H9 (cell line): ENCODE measurements around the gene HUNK. TPM values are rescaled to one million over a fixed set of nuclear protein-coding genes. Genes with fewer than 3 reads are reported as not detected.

ENCODE experiments used
- DNase-seq: peaks from one replicate; pipeline ENCODE4 v3.0.0-alpha.2; 2017
- H2AFZ ChIP-seq: one replicate; pipeline ENCODE4 v1.6.1; 2013; ENCODE audit warnings: mild to moderate bottlenecking, low read length, control low read depth, moderate library complexity
- H2AK5ac ChIP-seq: 2 replicates; pipeline ENCODE4 v1.6.1; 2013; ENCODE audit warnings: low read length, control low read depth, mixed read lengths; ENCODE audit not compliant: insufficient read length
- H2BK120ac ChIP-seq: one replicate; pipeline ENCODE4 v1.6.1; 2013; ENCODE audit warnings: low read depth, mild to moderate bottlenecking, low read length, control low read depth, inconsistent platforms; ENCODE audit not compliant: poor library complexity, severe bottlenecking
- H2BK12ac ChIP-seq: 2 replicates; pipeline ENCODE4 v1.6.1; 2013; ENCODE audit warnings: low read length, control low read depth, mixed read lengths, low read depth; ENCODE audit not compliant: insufficient read length
- H2BK15ac ChIP-seq: 2 replicates; pipeline ENCODE4 v1.6.1; 2013; ENCODE audit warnings: low read depth, low read length, control low read depth
- H2BK20ac ChIP-seq: one replicate; pipeline ENCODE4 v1.6.1; 2013; ENCODE audit warnings: low read depth, mild to moderate bottlenecking, low read length, control low read depth, inconsistent platforms; ENCODE audit not compliant: poor library complexity, severe bottlenecking
- H2BK5ac ChIP-seq: 2 replicates; pipeline ENCODE4 v1.6.1; 2013; ENCODE audit warnings: low read length, control low read depth, mixed read lengths; ENCODE audit not compliant: insufficient read length
- H3K14ac ChIP-seq: 2 replicates; pipeline ENCODE4 v1.6.1; 2013; ENCODE audit warnings: low read length, control low read depth; ENCODE audit not compliant: insufficient read depth
- H3K18ac ChIP-seq: 2 replicates; pipeline ENCODE4 v1.6.1; 2013; ENCODE audit warnings: low read depth, mild to moderate bottlenecking, mixed read lengths, low read length, control low read depth; ENCODE audit not compliant: insufficient read length
- H3K23ac ChIP-seq: 2 replicates; pipeline ENCODE4 v1.6.1; 2013; ENCODE audit warnings: low read length, control low read depth, mixed read lengths, low read depth; ENCODE audit not compliant: insufficient read length
- H3K23me2 ChIP-seq: 2 replicates; pipeline ENCODE4 v1.6.1; 2013; ENCODE audit warnings: low read depth, mild to moderate bottlenecking, mixed read lengths, low read length, control low read depth; ENCODE audit not compliant: insufficient read length, poor library complexity, severe bottlenecking
- H3K27ac ChIP-seq: 2 replicates; pipeline ENCODE4 v1.5.1; 2013; ENCODE audit warnings: low read length, control low read depth, mixed read lengths, low read depth; ENCODE audit not compliant: insufficient read length
- H3K27me3 ChIP-seq: 2 replicates; pipeline ENCODE4 v1.6.1; 2013; ENCODE audit warnings: low read length, control low read depth, inconsistent platforms; ENCODE audit not compliant: insufficient read depth
- H3K4ac ChIP-seq: 2 replicates; pipeline ENCODE4 v1.6.1; 2013; ENCODE audit warnings: low read depth, mild to moderate bottlenecking, control low read depth, inconsistent platforms, low read length, moderate library complexity
- H3K4me1 ChIP-seq: 2 replicates; pipeline ENCODE4 v1.6.1; 2013; ENCODE audit warnings: low read length, control low read depth, inconsistent platforms; ENCODE audit not compliant: insufficient read depth
- H3K4me2 ChIP-seq: 2 replicates; pipeline ENCODE4 v1.6.1; 2013; ENCODE audit warnings: low read length, control low read depth, mixed read lengths; ENCODE audit not compliant: insufficient read length, insufficient read depth
- H3K56ac ChIP-seq: 2 replicates; pipeline ENCODE4 v1.6.1; 2013; ENCODE audit warnings: low read depth, mild to moderate bottlenecking, mixed read lengths, low read length, control low read depth; ENCODE audit not compliant: insufficient read length
- H3K79me1 ChIP-seq: 2 replicates; pipeline ENCODE4 v1.6.1; 2013; ENCODE audit warnings: low read depth, mild to moderate bottlenecking, moderate library complexity, low read length, control low read depth, inconsistent platforms; ENCODE audit not compliant: insufficient read depth, poor library complexity, severe bottlenecking
- H3K79me2 ChIP-seq: 2 replicates; pipeline ENCODE4 v1.6.1; 2013; ENCODE audit warnings: low read length, control low read depth, inconsistent platforms; ENCODE audit not compliant: insufficient read depth
- H3K9ac ChIP-seq: 2 replicates; pipeline ENCODE4 v1.6.1; 2013; ENCODE audit warnings: low read length, control low read depth, mixed read lengths; ENCODE audit not compliant: insufficient read length; ENCODE audit errors: extremely low read depth
- H3K9me3 ChIP-seq: one replicate; pipeline ENCODE4 v1.6.1; 2013; ENCODE audit warnings: low read depth, low read length, inconsistent platforms; ENCODE audit not compliant: control insufficient read depth
- H3T11ph ChIP-seq: one replicate; pipeline ENCODE4 v1.6.1; 2013; ENCODE audit warnings: mild to moderate bottlenecking, low read length, control low read depth, inconsistent platforms
- H4K20me1 ChIP-seq: one replicate; pipeline ENCODE4 v1.6.1; 2013; ENCODE audit not compliant: control insufficient read depth, insufficient read length, insufficient read depth
- H4K5ac ChIP-seq: 2 replicates; pipeline ENCODE4 v1.6.1; 2013; ENCODE audit warnings: low read depth, mild to moderate bottlenecking, mixed read lengths, low read length, control low read depth; ENCODE audit not compliant: insufficient read length
- H4K8ac ChIP-seq: replicated peaks from 2 replicates; pipeline ENCODE4 v1.6.1; 2013; ENCODE audit warnings: low read length, control low read depth, mixed read lengths, low read depth; ENCODE audit not compliant: insufficient read length
- H4K91ac ChIP-seq: 2 replicates; pipeline ENCODE4 v1.6.1; 2013; ENCODE audit warnings: low read depth, mild to moderate bottlenecking, moderate library complexity, mixed read lengths, low read length, control low read depth; ENCODE audit not compliant: insufficient read length
- H3K27ac Mint-ChIP-seq, 3 experiments: 2 replicates in 2 of 3; 3 replicates in 1 of 3; pipeline ENCODE4 v1.8.0; 2020 to 2021; ENCODE audit warnings: mixed read lengths in 3 of 3, mild to moderate bottlenecking in 1 of 3, moderate library complexity in 1 of 3
- H3K27me3 Mint-ChIP-seq: 2 replicates; pipeline ENCODE4 v1.8.0; 2021; ENCODE audit warnings: low read depth, mild to moderate bottlenecking, moderate library complexity, mixed read lengths
- H3K36me3 Mint-ChIP-seq, 3 experiments: 2 replicates in 2 of 3; 3 replicates in 1 of 3; pipeline ENCODE4 v1.8.0; 2020 to 2021; ENCODE audit warnings: low read depth in 3 of 3, mixed read lengths in 3 of 3; ENCODE audit not compliant: insufficient read depth in 1 of 3
- H3K4me1 Mint-ChIP-seq, 2 experiments: 2 replicates each; pipeline ENCODE4 v1.8.0; 2020; ENCODE audit warnings: mixed read lengths in 2 of 2
- H3K4me3 Mint-ChIP-seq, 2 experiments: 2 replicates in 1 of 2; 3 replicates in 1 of 2; pipeline ENCODE4 v1.8.0; 2020 to 2021; ENCODE audit warnings: mild to moderate bottlenecking in 2 of 2, mixed read lengths in 2 of 2, moderate library complexity in 1 of 2
- H3K9me3 Mint-ChIP-seq, 2 experiments: 2 replicates in 1 of 2; 3 replicates in 1 of 2; pipeline ENCODE4 v1.8.0; 2020; ENCODE audit warnings: mild to moderate bottlenecking in 2 of 2, mixed read lengths in 2 of 2, moderate library complexity in 1 of 2
- CTCF ChIP-seq: fragments of 200-600 bp; sonication (generic); conservative IDR thresholded peaks from 3 replicates; pipeline ENCODE4 v1.8.0; 2021; ENCODE audit warnings: antibody characterized with exemption, mild to moderate bottlenecking
- WGBS: extraction: QIAGEN DNeasy Blood & Tissue Kit; methylation state at CpG from one replicate; pipeline ENCODE4 v1.1.7; 2013; ENCODE audit warnings: missing lambda C conversion rate, low lambda C conversion rate, mixed read lengths; ENCODE audit not compliant: insufficient read length; ENCODE audit errors: extremely low coverage; 5-methylcytosine and 5-hydroxymethylcytosine counted together
- total RNA-seq: library from RNA; stranded (reverse); gene quantifications from 2 replicates; pipeline ENCODE4 v1.2.1, GENCODE V29; 2021

Gene HUNK
- total RNA-seq, 1 experiment from 2014 or later = 5.8 TPM

DNA sequence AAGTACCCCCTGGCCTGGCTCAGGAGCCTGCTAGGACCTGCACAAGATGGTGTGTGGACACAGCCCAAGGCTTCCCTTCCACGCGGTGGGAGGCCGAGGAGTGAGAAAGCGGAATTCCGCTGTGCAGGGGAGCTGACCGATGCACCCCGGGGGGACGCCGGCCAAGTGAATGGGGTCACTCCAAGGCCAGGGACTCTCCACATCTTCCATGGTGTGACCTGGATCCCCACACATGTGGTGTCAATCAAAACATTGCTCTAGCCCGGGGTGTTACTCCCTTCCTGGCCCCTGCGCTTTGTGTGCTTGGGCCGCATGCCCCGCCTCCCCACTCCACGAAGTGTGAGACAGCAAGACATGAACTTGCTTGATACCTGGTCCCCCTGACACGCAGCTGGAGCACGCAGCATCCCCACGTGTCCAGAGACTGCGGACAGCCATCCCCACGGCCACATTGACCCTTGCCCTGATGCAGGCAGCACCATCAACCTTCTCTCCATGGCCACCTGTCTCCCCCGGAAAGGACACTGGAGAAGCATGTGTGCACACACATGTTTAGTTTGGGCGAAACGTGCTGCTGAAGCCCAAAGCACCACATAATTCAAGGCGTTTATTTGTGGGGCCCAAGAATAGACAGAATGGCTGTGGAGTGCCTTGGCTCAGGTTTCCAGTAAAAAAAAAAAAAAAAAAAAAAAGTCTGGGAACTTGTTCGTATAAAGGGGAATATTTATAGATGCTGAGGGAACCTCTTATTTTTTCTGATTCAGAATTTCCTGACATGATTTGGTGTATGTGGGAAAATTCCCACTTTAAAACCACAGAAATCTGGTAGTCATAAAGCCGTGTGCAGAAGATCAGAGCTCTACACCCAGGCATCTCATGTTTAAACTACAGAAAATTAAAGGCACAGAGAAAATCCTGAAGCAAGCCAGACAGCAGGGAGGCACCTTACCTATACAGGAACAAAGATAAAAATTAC is 171.7 kb downstream of the HUNK start:
- Mint-ChIP-seq H3K27ac (no peak overlapping the region), H3K27me3 (peaks cover 5% of the 10 kb centered on the region; the same call in 1 of the 2 replicates), H3K9me3 (peaks cover 3 to 9% of the 10 kb centered on the region in 2 experiments; a peak in 3 of 5 replicates), H3K36me3 (no peaks in the 10 kb centered on the region; a peak in 2 of 7 replicates), H3K4me3 (no peak overlapping the region), H3K4me1 (peaks cover 8 to 9% of the 10 kb centered on the region in 2 experiments)
- no peaks in the 10 kb centered on the region for H3K9me3 ChIP-seq
- H3K18ac ChIP-seq = no peak overlapping the region
- H4K8ac ChIP-seq = no peak overlapping the region
- H2BK20ac ChIP-seq = no peak overlapping the region
- H3K27ac ChIP-seq = no peak overlapping the region
- H3K4me2 ChIP-seq = no peak overlapping the region
- H2BK5ac ChIP-seq = no peak overlapping the region
- H3K14ac ChIP-seq = peak overlapping the region; percentile 42; the same call in 1 of the 2 replicates
- H3K23me2 ChIP-seq = no peaks in the 10 kb centered on the region
- H4K91ac ChIP-seq = no peak overlapping the region
- no peak overlapping the region for H2AFZ ChIP-seq
- no peak overlapping the region for H4K5ac ChIP-seq
- H2AK5ac ChIP-seq = no peak overlapping the region
- no peak overlapping the region for H2BK12ac ChIP-seq
- no peak overlapping the region for H3T11ph ChIP-seq
- DNase-seq = no peak
- WGBS = no CpG with 5 or more reads among the region's 25 CpGs
- H3K9ac ChIP-seq = no peak overlapping the region
- TF ChIP-seq CTCF = no peak
- no peak overlapping the region for H2BK120ac ChIP-seq
- no peaks in the 10 kb centered on the region for H4K20me1 ChIP-seq
- H3K4me1 ChIP-seq = no peaks in the 10 kb centered on the region
- no peaks in the 10 kb centered on the region for H3K79me2 ChIP-seq
- H3K23ac ChIP-seq = no peak overlapping the region
- no peak overlapping the region for H3K56ac ChIP-seq
- no peaks in the 10 kb centered on the region for H3K79me1 ChIP-seq
- no peaks in the 10 kb centered on the region for H3K27me3 ChIP-seq
- H3K4ac ChIP-seq = no peak overlapping the region
- H2BK15ac ChIP-seq = no peak overlapping the region
